Measurements from ENCODE around the gene PHPT1.
A peak's percentile ranks its signal among the peaks of the same experiment; 100 is the strongest.
"Not testable (repeated sequence)": the region's sequence is repeated elsewhere in the genome, so short reads cannot be mapped to it uniquely, and the experiment has no call there.

Gene PHPT1

GRCh38 chr9:136861874-136862457 lies 12.8 kb downstream of the PHPT1 start:
- DNase-seq = no peak

GRCh38 chr9:136862849-136863622 lies 13.8 kb downstream of the PHPT1 start:
- DNase-seq = no peak

- no peak for DNase-seq
Observed at GRCh38 chr9:136863623-136864273, 14.5 kb downstream of the PHPT1 start.

- no peak for DNase-seq
Observed at GRCh38 chr9:136865041-136865767, 16.0 kb downstream of the PHPT1 start.

GRCh38 chr9:136865768-136866103 lies 16.5 kb downstream of the PHPT1 start:
- no peak for DNase-seq

- not testable (repeated sequence) for DNase-seq
Observed at GRCh38 chr9:136866898-136867421, 17.8 kb downstream of the PHPT1 start.

- DNase-seq = no peak
Observed at GRCh38 chr9:136867480-136867879, 18.3 kb downstream of the PHPT1 start.

GRCh38 chr9:136867917-136868316 lies 18.7 kb downstream of the PHPT1 start:
- DNase-seq = no peak

- no peak for DNase-seq
Observed at GRCh38 chr9:136868644-136869043, 19.4 kb downstream of the PHPT1 start.

- DNase-seq = not testable (repeated sequence)
Observed at GRCh38 chr9:136869611-136870010, 20.4 kb downstream of the PHPT1 start.

- DNase-seq = no peak
Observed at GRCh38 chr9:136875155-136875554, 25.9 kb downstream of the PHPT1 start.

GRCh38 chr9:136876476-136876875 lies 27.3 kb downstream of the PHPT1 start:
- DNase-seq = no peak

GRCh38 chr9:136880651-136881050 lies 31.4 kb downstream of the PHPT1 start:
- DNase-seq = no peak

- no peak for DNase-seq
Observed at GRCh38 chr9:136881691-136882108, 32.5 kb downstream of the PHPT1 start.

- no peak for DNase-seq
Observed at GRCh38 chr9:136882109-136882946, 33.1 kb downstream of the PHPT1 start.

GRCh38 chr9:136882947-136883283 lies 33.7 kb downstream of the PHPT1 start:
- DNase-seq = not testable (repeated sequence)

- not testable (repeated sequence) for DNase-seq
Observed at GRCh38 chr9:136883670-136884069, 34.5 kb downstream of the PHPT1 start.

GRCh38 chr9:136885950-136886578 lies 36.9 kb downstream of the PHPT1 start, which contains the start of gene TRAF2:
TSS of gene TRAF2 (plus strand) at chr9:136886516. CDS start at chr9:136898741, 12,225 bp downstream.
- peak; percentile 94 for DNase-seq

- no peak for DNase-seq
Observed at GRCh38 chr9:136886610-136887597, 37.7 kb downstream of the PHPT1 start.

GRCh38 chr9:136888454-136888853 lies 39.2 kb downstream of the PHPT1 start:
- no peak for DNase-seq
